OCI-M1 (cell line): ENCODE results near the gene MED13L.

Source experiments
- DNase-seq: peaks from one replicate; lab custom pipeline; 2025; lab: John Stamatoyannopoulos, UW

MED13L gene

GRCh38 chr12:116213014-116213413 is 64.5 kb downstream of the MED13L start:
- DNase-seq = no peak

DNA sequence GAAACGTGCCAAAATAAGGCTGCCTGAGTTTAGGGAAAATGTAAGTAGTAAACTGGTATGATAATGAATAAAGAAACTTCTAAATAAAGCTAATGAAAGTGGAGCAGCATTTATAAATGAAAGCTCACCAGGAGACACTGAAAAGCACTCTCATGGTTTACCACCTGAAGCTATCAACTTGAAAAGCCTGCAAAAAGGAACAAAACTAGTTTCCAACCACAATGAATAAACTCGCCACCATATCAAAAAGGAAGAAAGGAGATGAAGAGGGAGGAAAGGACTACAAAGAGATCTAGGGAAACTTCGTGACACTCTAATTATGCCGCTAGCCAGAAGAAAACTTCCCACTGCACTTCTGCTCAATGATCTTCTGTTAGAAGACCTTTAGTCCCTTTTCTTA is 66.7 kb downstream of the MED13L start:
- no peak for DNase-seq

- no peak for DNase-seq
These were observed 67.4 kb downstream of the MED13L start for GRCh38 chr12:116210131-116210530.

GRCh38 chr12:116209503-116209902 is 68.0 kb downstream of the MED13L start:
- no peak for DNase-seq

GRCh38 chr12:116207274-116207673 is 70.2 kb downstream of the MED13L start:
- DNase-seq = no peak

- DNase-seq = no peak
These were observed 70.7 kb downstream of the MED13L start for GRCh38 chr12:116206828-116207227.

DNA sequence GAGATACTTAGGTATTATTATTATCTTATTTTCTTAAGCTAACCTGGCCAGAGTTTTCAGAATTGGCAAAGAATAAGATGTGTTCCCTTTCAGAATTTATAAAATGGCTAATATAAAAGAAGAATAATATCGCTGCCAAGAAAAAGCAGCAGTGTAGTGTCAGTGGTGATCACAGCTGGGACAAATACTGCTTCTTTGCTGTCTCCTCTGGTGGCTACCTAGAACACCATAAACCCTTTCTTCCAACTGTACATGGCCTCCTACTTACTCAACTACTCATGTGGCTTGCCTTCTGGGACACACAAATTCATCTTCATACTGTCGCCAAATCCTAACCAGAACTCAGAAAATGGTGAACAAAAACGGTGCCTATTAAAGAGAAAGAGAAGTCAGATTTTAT is 72.7 kb downstream of the MED13L start:
- no peak for DNase-seq

DNA sequence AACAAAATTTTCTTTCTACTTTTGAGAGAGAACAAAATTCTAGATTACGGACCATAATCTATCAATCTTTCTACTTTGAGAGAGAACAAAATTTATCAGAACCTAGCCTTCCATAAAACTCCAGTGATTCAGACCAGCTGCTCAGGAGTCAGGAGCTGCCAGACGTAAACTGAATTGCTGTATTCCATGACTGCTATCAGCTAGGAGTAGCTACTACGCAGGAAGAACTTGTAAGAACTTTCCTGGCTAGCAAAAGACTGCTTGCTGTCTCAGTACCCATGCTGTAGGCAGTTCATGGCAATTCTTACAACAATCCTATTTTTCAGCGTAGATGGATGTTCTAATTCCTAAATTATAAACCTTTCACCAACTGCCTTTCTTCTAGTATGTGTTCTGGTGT is 73.3 kb downstream of the MED13L start:
- no peak for DNase-seq

DNA sequence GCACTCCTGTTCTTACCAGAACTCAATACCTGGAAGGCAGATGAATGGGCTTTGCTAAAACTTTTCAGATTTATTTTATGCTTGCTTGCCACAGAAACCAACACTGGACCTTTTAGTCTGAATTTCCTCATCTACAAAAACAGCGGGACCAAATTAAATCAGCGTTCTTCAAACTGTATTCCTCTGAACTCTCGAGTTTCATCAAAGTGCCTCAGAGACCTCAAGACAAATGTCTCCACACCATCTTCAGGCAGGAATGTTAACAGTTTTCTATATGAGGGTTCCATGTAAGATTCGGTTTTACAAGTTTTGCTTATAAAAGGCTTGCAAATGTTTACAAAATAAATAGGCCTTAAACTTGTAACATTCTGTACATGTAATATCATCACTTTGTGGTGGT is 74.6 kb downstream of the MED13L start:
- DNase-seq = no peak

- DNase-seq = no peak
These were observed 75.1 kb downstream of the MED13L start for GRCh38 chr12:116202433-116202832.

DNA sequence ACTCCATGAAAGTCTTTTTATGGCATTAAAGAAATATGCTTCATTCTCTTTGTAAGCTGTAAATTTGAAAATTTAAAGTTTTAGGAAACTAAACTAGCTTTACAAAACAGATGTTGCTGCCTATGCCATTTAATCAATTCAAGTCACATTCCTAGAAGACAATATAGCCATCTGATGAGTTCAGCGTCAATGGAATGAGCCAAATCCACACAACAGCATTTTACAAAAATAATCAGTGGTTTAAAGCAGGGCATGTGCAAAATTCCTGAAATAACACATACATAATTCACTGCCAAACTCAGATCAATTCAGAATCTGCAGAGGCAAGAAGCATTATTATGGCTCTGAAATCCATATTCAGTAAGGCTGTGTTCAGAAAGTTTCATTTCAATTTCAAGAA is 75.6 kb downstream of the MED13L start:
- no peak for DNase-seq

- no peak for DNase-seq
These were observed 76.1 kb downstream of the MED13L start for GRCh38 chr12:116201359-116201758.

DNA sequence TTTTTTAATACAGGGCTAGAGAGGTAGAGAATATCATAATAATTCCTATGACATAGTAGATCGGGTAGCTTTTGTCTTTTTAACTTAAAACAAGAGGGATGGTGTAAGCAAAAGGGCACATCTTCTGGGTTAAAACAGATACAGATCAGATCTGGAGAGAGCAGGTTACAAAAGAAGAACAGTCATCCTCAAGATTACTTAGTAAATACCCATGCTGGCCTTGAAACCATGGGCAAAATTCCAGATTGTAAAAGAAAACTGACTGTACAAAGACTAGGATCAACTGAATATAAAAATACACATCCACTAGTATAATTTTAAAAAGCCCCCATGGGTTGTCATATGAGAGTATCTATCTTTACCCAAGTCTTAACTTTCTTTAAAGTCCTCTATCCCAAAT is 76.7 kb downstream of the MED13L start:
- peak; percentile 34 for DNase-seq

DNA sequence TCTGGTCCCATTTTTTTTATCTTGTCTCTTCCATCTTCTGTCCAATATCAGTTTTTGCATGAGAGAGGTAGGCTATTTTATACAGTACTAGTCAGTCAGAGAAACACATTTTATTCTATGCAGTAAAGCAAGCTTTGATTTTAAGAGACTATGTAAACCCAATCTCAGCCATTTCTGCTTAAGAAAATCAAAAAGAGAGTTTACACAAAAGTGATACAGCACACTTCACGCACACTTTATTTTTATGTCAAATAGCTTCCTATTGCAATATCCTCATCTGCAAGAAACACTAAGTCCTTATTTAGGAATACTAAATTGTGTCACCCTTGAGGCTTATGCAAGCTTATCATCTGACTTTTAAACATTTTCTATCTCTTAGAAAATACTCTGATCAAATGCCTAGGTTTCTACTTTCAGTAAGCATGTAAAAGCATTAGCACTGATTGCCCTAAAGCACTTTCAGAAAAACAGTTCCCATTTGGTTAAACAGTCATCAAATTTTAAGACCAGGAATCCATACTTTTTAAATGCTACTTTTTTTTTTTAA is 78.3 kb downstream of the MED13L start:
- no peak for DNase-seq

DNA sequence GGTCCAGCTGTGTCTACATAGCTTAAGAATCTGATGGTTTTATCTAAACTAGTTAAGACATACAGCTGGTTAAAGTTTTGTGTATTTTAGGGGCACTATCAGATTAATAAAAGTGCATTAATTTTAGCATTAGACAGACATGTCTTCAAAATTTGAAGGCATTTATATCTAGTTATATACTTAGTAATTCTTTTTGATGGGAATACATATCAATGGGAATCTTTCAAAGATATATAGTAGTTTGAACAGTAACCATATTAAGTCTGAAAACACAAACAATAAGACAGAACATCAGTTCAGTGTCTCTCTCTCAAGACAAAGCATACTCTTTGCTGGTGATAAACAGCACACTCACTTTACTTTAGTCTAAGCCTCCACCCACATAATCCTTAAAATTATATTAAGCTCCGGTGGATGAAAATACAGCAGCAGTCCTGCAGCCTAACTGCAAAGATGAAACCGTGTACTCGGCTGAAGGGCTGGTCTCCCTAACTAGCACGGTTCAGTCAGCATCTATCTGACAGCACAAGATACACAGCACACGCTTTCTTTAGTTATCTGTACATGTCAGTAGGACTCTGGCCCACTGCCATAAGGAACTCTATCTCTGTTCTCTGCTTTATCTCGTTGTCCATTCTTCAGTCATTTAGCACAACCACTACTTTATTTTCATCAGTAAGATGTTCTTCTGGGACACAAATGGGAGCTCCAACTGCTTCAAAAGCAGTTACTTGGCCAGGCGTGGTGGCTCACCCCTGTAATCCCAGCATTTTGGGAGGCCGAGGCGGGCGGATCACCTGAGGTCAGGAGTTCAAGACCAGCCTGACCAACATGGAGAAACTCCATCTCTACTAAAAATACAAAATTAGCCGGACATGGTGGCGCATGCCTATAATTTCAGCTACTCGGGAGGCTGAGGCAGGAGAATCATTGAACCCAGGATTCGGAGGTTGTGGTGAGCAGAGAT is 80.5 kb downstream of the MED13L start:
- DNase-seq = peak; percentile 96

- DNase-seq = peak; percentile 72
These were observed 81.3 kb downstream of the MED13L start for GRCh38 chr12:116196226-116196625.

DNA sequence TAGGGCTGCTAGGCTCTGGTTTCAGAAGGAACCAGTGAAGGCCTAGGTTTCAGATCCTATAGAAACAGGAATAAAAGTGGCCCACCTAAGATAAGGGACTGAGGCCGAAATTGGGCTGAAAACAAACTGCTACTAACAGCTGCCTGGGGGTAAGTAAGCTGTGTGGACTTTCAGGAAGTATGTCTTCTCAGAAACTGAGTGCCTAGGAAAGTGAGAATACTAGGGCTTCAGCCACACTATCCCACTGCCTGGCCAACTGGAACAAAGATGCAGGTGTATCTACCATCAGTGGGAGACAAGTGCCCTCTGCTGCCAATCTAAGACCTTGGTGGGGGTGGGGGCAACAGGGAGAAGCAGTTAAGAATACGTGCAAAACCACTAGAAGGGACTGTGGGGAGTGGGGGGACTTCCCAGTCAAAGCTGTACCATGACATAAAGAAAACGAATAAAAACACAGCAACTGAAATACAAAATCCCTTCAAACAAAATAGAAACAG is 82.5 kb downstream of the MED13L start:
- DNase-seq = peak; percentile 66

- no peak for DNase-seq
These were observed 87.8 kb downstream of the MED13L start for GRCh38 chr12:116189692-116190091.

- DNase-seq = no peak
These were observed 88.9 kb downstream of the MED13L start for GRCh38 chr12:116188581-116188980.

DNA sequence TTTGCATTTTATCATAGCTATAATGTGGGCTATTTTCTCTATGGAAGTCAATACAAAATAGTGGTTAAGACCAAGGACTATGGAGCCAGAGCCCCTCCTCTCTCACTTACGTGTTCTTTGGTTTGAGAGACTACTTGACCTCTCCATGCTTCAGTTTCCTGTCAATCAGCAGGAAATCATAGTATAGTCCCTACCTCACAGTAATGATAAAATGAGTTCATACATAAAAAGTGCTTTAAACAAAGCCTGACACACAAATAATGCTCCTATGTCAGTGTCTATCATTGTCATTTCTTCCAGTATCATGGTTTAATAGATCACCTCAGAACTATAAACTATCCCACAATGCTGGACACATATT is 90.4 kb downstream of the MED13L start:
- no peak for DNase-seq

DNA sequence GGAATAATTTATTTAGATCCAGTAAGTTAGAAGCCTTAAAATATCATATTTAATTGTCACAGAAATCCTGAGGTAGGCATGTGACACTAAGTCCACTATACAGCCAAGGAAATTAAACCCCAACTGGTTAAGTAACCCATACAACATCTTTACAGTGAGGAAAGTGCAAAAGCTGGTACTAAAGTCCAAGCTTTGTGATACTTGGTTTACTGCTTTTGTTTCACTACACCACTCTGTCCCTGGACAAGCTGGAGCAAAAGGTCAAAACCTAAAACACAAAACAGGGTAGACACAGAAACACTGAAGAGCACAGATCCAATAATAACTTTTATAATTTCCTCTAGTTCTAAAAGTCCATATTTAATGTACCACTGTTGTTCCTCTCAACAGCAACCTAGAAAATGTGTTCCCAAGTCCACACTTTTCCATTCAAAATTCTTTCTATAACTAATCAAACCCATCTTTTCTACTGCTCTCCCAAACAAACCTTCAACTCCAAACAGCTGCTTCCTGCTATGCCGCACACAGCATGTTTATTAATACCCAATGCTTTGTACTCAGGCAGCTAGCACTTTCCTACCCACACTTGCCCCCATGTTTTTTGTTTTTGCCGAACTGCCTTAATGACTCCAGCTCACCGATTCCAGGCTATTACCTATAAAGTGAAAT is 90.9 kb downstream of the MED13L start:
- no peak for DNase-seq

GRCh38 chr12:116184763-116185162 is 92.7 kb downstream of the MED13L start:
- DNase-seq = no peak

DNA sequence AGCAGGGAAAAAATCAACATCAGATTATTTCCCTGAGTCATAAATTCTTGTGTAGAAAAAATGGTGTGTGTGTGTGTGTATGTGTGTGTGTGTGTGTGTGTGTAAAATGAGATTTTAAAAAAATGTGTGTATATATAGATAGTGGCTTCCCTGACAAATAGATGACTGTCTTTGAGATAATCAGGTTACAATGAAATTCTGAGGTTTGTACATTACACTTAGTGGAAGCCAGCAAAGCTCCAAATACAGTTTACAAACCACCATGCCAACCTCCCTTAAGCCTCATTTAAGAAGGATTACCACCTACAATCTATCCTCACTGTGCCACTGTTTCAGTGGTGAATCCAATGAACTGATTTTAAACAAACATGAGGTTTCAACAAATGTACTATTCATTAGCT is 93.8 kb downstream of the MED13L start:
- DNase-seq = no peak
